GM21717 (cell line): ENCODE results near the gene DIO1.

Experiments
- ATAC-seq: cut with Tn5 transposase; IDR thresholded peaks from one replicate; pipeline ENCODE4 v1.9.1; 2021; ENCODE audit warnings: mild to moderate bottlenecking, moderate library complexity; ENCODE audit not compliant: unreplicated experiment

DIO1 gene

DNA sequence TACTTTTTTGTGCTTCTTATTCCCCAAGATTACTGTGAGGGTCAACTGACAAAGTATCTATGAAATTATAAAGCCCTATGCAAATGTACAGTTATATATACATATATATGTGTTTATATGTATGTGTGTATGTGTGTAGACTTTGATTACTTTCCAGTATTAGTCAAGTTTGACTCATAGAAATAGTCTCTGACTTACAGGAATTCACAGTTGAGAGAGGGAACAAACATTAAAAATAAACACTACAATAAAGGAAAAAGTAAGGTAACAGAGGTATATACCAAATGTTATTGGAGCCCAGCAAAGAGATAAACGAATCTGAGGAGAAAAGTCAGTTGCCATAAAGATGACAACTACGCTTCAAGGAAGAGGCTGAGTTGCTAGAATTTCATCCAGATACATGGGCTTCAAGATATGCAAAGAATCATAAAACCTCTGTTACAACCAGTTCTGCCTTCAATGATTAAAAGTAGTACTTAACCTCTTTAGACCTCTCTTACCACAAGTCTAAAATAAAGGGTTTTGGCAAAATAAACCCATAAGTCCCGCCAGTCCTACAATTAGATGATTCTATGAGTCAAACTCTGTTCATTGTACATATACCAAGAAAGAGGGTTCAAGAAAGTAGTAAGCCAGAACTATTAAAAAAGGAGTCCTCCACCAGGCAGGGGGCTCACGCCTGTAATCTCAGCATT is 44.3 kb downstream of the DIO1 start:
- no peak for ATAC-seq

DNA sequence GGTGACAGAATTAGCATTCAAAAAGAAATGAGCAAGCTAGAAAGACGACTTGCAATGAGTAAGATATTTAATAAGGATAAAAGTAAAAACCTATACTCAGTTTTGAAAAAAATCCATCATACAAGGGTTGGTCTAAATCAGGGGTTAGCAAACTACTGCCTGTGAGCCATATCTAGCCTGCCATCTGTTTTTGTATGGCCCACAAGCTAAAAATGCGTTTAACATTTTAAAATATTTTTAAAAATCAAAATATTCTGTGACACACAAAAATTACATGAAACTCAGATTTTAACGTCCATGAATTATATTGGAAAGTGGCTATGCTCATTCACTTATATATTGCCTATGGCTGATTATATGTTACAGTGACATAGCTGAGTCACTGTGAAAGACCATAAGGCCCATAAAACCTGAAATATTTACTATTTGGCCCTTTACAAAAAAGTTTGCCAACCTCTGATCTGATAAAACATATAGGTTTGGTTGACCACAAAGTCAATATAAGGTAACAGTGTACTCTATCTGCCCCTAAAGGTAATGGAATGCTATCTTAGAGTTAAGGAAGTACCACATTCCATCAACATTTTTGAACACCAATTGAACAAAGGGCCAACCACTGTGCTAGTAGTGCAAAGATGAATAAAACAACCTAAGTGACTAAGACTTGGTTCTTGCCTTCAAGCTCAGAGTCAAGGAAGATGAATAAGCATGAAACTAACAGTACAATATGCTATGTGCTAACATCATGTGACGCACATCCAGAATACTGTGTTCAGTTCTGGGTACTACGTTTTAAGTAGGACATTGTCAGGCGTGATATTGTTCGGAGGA is 48.4 kb downstream of the DIO1 start:
- ATAC-seq = no peak

- no peak for ATAC-seq
Measured at GRCh38 chr1:53943090-53943489, 49.1 kb downstream of the DIO1 start.

DNA sequence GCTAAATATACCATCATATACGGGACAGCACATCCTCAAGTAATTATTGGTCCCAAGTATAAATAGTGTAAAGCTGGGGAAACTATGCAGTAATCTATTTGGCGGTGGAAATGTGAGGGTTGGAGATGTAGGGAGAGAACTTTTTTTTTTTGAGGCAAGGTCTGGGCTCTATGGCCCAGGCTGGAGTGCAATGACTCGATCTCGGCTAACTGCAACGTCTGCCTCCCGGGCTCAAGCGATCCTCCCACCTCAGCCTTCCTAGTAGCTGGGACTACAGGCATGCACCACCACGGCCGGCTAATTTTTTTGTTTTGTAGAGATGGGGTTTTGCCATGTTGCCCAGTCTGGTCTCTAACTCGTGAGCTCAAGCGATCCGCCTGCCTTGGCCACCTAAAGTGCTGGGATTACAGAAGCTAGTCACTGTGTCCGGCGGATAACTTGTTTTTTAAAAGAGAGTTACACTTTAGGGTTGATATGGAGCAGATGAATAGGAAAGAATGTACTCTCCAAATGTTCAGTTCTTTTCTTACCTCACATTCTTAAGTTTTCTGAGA is 49.6 kb downstream of the DIO1 start:
- ATAC-seq = no peak

DNA sequence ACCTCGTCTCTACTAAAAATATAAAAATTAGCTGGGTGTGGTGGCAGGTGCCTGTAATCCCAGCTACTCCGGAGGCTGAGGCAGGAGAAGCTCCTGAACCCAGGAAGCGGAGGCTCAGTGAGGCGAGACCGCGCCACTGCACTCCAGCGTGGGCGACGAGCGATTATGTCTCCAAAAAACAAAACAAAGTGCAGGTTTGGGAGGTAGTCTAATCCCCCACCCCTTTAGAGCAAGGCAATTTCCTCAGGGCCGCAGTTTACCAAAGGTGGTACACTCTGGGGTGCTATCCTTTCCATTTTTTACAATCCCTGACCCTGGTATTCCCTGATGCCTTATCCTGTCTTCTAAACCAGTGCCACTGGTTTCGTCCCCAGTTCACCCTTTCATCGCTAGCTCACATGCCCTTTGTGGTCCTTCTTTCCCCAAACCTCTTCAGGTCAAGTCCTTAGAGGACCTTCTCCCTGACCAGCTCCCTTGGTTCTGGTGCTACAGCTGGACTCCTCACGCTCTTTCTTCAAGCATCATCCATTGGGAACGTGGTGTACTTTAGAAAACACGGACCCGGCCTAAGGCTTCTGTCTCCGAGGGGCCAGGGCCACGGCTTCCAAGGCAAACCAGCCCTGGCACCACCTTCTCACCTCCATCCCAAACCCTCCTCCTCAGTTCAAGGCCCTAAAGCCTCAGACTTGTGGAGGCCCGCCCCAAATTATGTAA is 50.6 kb downstream of the DIO1 start:
- no peak for ATAC-seq

- no peak for ATAC-seq
Measured at GRCh38 chr1:53945183-53945432, 51.1 kb downstream of the DIO1 start.

DNA sequence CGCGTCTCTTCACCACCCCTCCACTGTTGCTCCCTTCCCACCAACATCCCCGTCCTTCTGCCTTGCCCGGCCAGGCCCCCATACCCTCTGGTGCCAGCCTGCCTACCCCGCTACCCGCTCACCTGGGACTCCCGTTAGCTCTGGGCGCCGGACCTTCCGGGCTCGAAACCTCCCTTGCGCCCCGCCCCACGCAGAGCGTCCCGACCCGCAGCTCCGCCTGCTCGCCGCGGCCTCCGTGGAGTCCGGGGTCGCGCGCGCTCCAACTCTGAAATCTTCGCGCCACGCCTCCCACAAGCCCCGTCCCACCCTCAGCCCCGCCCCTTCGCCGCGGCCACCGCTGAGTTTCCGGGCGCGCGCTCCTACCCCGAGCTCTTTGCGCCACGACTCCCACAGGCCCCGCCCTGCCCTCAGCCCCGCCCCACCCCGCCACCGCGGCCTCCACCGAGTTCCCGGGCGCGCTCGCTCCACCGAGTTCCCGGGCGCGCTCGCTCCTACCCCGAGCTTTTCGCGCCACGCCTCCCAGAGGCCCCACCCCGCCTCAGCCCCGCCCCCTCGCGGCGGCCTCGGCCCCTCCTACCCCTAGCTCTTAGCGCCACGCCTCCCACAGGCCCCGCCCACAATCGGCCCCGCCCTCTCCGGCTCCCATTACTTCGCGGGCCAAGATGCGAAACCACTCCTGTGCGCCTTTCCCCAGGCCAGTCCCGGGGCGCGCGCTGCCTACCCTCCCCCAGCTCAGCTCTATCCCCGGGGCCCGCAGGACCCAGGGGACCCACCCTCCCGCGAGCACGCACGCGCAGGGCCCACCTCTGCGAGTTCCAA is 51.7 kb downstream of the DIO1 start, which contains the start of gene IFT25:
Gene IFT25, minus strand, starts transcription at position 267 of the 819 bp plus-strand sequence. CDS start 5,617 bp downstream, outside the sequence.
- ATAC-seq = peak; percentile 61

DNA sequence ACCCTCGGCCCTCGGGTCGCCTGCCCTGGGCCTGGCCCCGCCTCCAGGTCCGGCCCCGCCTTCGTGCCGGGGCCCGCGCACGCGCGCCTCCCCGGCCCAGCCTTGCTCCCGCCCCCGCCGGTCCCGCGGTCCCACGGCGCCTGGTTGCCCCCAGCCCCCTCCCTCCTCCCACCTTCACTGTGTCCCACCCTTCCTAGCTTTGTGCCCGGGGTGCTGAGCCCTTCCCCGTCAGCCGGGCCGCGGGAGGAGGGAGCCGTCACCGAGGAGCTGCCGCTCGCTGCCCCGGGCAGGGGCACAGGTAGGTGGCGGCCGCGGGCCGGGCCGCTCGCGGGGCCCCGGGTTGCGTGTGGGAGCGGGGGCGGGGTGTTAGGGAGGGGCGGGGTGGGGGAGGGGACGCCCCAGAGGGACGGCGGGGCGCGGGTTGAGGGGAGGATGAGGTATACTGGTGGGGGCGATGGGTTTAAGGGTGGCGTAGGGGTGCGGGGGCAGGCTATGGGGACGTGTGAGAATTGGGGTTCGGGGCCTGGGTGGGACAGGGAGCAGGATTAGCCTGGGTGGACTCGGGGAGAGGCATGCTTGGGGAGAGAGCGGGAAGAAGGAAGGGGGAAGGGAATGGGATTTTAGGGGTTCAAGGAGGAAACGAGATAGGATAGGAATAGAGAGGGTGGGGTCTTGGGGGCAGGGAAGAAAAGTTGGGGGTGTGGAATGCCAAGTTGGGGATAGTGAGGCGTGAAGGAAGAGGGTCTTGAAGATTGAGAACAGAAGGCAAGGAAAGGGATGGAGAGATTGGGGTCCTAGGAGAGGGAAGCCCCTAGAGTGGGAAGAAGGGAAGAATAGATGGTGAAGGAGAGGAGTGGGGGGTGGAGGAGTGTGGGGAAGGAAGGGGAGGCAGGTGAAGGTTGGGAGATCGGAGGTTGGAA is 52.5 kb downstream of the DIO1 start, which contains the start of gene LRRC42:
Gene LRRC42, plus strand, starts transcription at position 99 of the 920 bp plus-strand sequence. CDS start 5,650 bp downstream, outside the sequence.
- ATAC-seq = peak; percentile 60

GRCh38 chr1:53947172-53947907 is 53.4 kb downstream of the DIO1 start:
- ATAC-seq = no peak

GRCh38 chr1:53948291-53948690 is 54.3 kb downstream of the DIO1 start:
- ATAC-seq = no peak

- ATAC-seq = no peak
Measured at GRCh38 chr1:53949023-53949990, 55.3 kb downstream of the DIO1 start.

GRCh38 chr1:53951697-53952096 is 57.7 kb downstream of the DIO1 start:
- ATAC-seq = no peak

DNA sequence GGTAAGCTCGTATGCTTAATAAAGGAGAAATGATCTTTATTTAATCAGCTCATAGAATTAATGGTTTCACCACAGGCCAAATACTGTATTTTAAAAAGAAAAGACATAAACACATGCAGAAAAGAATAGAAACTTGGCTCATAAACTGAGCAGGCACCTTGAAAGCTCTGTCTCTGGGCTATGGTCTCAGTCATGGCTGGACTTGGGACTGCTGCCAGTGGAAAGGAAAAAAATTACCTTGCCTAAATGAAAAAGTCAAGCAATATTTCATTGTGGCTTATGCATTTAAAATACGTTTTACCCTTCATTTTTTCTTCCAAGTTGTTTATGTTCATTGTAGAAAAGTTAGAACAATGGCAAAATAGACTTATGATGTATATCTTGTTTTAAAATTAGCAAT is 60.1 kb downstream of the DIO1 start:
- ATAC-seq = no peak

DNA sequence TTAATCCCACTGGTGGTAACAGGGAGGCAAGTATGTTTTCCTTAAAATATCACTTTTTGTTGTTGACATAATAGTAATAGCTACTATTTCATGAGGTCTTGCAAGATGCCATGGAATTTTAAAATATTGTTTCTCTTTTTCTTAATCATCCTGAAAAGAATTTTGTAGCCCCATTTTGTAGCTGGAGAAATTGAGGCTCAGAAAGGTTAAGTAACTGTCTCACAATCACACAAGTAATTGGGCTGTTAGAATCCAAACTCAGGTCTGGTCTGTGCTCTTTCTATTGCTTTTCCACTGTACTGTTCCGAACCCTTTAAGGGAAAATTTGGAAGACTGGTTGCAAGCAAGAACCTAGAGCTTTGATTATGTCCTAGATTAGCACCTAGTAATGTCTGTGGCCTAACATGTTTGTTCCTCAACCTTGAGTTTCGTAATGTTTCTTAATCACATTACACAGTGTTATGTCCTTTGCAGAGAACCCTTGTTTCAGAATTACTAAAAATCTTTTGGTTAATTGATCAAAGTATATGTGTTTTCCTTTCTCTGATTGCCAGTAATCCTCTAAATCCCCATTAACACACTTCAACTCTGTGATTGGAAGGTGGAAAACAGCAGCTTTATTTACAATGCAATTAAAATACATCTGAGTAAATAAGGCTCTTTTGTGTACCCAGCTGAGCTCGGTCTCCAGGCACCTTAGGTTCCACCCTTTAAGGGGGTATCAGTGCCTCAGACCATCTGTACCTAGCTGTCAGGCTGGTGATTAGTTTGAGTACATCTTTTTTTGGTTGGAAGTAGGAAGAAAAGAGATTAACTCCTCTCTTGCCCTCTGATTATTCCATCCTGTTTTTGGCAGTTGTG is 62.6 kb downstream of the DIO1 start:
- ATAC-seq = no peak

- ATAC-seq = no peak
Measured at GRCh38 chr1:53957194-53957818, 63.3 kb downstream of the DIO1 start.

DNA sequence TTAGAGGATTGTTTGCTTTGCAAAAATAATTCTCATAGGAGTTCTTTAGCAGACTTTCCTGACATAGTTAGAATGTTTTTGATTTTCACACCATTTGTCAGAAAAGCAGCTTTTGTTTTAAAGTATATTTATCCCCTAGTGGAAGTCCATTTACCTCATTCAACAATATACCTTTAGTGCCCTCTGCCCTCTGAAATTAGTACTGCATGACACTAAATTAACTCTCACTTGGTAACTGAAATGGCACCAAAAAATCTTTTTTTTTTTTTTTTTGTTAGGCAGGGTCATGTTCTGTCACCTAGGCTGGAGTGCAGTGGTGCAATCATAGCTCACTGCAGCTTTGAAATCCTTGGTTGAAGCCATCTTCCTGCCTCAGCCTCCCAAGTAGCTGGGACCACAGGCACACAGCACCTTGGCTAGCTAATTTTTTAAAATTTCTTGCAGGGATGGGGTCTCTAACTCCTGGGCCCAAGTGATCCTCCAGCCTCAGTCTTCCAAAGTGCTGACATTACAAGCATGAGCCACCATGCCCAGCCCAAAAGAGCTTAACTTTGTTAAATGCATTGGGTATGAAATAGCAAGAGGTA is 65.8 kb downstream of the DIO1 start:
- no peak for ATAC-seq
